Activated CD8-positive, alpha-beta memory T cell treated with anti-CD3 and anti-CD28 coated beads for 36 hours (primary cell): Measurements from ENCODE around the gene TMEM107. TPM values are rescaled to one million over a fixed set of nuclear protein-coding genes. Genes with fewer than 3 reads are reported as not detected.
"Not testable (repeated sequence)": the region's sequence is repeated elsewhere in the genome, so short reads cannot be mapped to it uniquely, and the experiment has no call there.

Experiments
- CTCF ChIA-PET: fragments of 350-600 bp; sonication (Branson Sonifier 250); formaldehyde crosslinking; loops from one replicate; lab custom pipeline; 2021; ENCODE audit warnings: antibody characterized with exemption; lab: Charles Lee
- POLR2A ChIA-PET: fragments of 350-600 bp; sonication (Branson Sonifier 250); formaldehyde crosslinking; loops from one replicate; lab custom pipeline; 2021; ENCODE audit warnings: antibody characterized with exemption; lab: Charles Lee
- total RNA-seq, 2 experiments: library from RNA; stranded (reverse); gene quantifications; one replicate each; pipeline ENCODE4 v1.2.3, GENCODE V29; 2021

The TMEM107 gene
- 10 to 100 TPM; 20.2 to 21.0 TPM for total RNA-seq

DNA sequence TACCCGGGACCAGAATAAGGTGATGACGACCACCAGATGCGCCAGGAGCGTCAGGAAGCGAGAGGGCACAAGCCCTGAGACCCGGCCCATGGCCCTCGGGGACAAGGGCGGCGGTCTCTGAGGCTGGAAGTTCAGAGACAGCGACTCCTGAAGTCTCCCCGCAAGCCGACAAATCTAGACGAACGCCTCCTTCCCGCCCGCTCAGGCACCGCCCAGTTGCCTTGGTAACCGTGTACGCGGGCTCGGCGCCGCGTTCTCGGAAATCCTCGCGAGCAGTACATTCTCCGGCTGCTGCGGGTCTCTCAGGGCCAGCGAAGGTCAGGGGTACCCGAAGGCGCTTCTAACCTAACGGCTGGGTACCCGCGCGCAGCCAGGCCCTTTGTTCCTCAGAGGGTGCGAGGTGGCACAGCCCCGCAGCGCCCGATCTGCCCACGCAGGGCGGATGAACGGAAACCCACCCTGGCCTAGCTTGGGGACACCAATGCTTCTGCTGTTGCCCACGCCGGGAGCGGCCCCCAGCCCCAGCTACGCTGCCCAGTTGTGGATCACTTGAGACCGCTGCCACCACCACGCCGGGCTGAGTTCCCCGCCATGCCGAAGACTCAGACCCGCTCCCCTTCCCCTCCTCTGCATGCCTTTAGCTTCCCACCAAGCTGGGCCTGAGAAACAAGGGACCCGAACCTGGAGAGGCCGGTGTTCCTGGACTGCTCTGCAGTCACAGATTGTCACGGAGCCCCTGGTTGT is at the start of gene TMEM107:
Gene TMEM107, minus strand, starts transcription at position 184 of the 744 bp plus-strand sequence. Its CDS starts 94 bp downstream, at position 90.
- POLR2A ChIA-PET: interaction anchor here (0.6 to 1.4 kb wide), 4 partner anchors 9 to 57 kb away, joined by 3 to 10 read pairs (median 4); no protein-coding TSS in a partner anchor
- CTCF ChIA-PET: interaction anchor here (0.7 to 1.0 kb wide), 2 partner anchors 18 to 58 kb away, joined by 3 read pairs; partner anchors contain the start of gene ALOXE3

DNA sequence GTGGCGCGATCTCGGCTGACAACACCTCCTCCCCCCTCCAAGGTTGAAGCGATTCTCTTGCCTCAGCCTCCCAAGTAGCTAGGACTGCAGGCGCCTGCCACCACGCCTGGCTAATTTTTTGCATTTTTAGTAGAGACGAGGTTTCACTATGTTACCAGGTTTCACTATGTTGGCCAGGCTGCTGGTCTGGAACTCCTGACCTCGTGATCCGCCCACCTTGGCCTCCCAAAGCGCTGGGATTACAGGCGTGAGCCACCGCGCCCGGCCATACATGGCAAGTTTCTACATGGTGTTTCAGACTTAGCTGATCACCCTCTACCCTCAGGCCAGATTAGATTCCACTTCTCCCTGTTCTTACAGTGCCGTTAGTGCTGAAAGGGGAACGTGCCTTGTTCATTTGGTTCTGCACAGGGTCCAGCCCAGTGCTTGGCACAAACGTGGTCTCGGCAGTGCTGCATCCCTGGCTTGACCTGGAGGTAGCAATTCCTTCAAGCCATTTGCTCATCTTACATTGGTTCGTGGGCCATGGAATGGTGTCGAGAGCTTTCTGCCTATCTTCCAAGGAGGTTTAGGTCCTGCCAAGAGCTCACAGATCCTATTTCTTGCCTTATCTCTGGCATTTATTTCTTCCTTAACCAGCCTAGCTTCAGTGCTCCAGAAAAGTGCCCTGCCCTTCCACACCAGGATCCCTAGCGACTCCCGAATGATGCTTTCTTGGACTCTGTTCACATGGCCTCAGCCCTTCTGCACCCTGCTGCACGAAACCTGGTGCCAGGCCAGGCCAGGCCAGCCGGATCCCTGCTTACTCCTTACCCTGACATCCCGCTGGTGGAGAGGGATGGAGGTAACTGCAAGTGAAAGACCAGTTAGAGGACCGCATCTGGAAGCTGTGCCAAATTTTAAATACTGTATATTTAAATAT is 49.0 kb upstream of the TMEM107 start:
- ChIA-PET POLR2A (interaction anchor here (0.6 to 7.5 kb wide), 5 partner anchors 10 to 615 kb away, joined by 3 to 101 read pairs (median 5); partner anchors contain the start of genes CTC1, PFAS, SLC25A35 and TP53), CTCF (interaction anchor here (1.0 to 5.8 kb wide), 5 partner anchors 22 to 146 kb away, joined by 3 to 36 read pairs (median 10); partner anchors contain the start of genes ALOXE3 and CTC1)

GRCh38 chr17:8223356-8224126 is 47.4 kb upstream of the TMEM107 start:
- CTCF ChIA-PET: interaction anchor here (0.7 to 5.8 kb wide), 14 partner anchors 20 to 441 kb away, joined by 3 to 60 read pairs (median 4); partner anchors contain the start of genes ALOXE3, BORCS6, CTC1 and PFAS

GRCh38 chr17:8222630-8223355 is 46.6 kb upstream of the TMEM107 start:
- POLR2A ChIA-PET: interaction anchor here (0.6 to 7.5 kb wide), 8 partner anchors 12 to 85 kb away, joined by 3 to 101 read pairs (median 6); partner anchors contain the start of genes AURKB, CTC1, PFAS and SLC25A35
- CTCF ChIA-PET: interaction anchor here (1.0 to 5.8 kb wide), 11 partner anchors 13 to 103 kb away, joined by 3 to 60 read pairs (median 6); partner anchors contain the start of genes ALOXE3, AURKB, BORCS6 and CTC1

More at GRCh38 chr17:8223356-8224126, 47.4 kb upstream of the TMEM107 start:
- POLR2A ChIA-PET: interaction anchor here (0.9 to 7.5 kb wide), 7 partner anchors 11 to 85 kb away, joined by 3 to 101 read pairs (median 5); partner anchors contain the start of genes CTC1, PFAS and SLC25A35

DNA sequence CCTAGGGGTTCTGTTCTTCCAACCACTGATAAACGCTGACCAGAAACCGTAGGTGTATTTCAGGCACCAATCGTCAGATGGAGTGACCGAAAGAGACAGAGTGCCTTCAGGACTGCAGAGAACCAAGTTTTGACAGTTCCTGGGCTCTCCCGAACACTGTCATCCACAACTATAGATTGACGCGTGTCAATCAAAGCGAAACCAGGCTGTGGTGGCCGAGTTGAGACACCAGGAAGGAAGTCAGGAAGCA is 46.1 kb upstream of the TMEM107 start:
- POLR2A ChIA-PET: interaction anchor here (0.6 to 7.5 kb wide), 10 partner anchors 11 to 743 kb away, joined by 3 to 101 read pairs (median 9); partner anchors contain the start of genes AURKB, BORCS6, CTC1 and PFAS
- CTCF ChIA-PET: interaction anchor here (1.0 to 5.8 kb wide), 11 partner anchors 12 to 103 kb away, joined by 3 to 60 read pairs (median 6); partner anchors contain the start of genes ALOXE3, AURKB, BORCS6 and CTC1

DNA sequence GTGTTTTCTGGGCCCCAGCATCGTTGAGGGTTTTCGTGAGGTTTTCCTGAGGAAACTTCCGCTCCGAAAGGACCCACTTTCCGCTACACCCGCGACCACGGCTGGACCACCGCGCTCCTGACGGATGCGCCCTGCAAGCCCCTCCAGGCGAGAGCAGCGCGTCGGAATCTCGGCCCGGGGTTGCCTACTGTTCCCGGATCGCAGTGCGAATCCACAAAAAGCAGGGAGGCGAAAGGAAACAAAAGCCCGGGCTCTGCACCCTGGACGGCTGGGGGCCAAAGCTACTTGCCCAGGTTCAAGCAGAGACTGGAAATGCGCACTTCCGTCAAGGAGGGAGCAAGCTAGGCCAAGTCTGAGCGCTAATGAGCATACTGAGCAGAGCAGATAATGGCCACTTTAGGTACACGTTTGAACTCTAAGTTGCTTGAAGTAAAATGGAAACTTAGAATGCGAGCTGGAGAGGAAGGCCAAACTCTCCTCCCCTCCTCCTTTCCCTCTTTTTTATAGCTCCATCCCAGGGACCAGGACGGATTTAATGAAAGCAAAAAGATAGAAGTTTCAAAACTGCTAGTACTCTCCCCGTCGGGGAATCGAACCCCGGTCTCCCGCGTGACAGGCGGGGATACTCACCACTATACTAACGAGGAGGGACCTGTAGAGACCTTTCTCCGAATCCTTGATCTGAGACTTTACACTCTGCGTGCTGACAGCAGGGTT is 45.6 kb upstream of the TMEM107 start:
- POLR2A ChIA-PET: interaction anchor here (0.5 to 7.5 kb wide), 10 partner anchors 11 to 744 kb away, joined by 3 to 101 read pairs (median 8); partner anchors contain the start of genes AURKB, BORCS6, CTC1 and PFAS
- CTCF ChIA-PET: interaction anchor here (1.0 to 5.8 kb wide), 13 partner anchors 12 to 102 kb away, joined by 3 to 60 read pairs (median 6); partner anchors contain the start of genes ALOXE3, AURKB, BORCS6 and CTC1

GRCh38 chr17:8220783-8221662 is 44.8 kb upstream of the TMEM107 start:
- POLR2A ChIA-PET: interaction anchor here (0.5 to 7.5 kb wide), 11 partner anchors 10 to 122 kb away, joined by 3 to 101 read pairs (median 3); partner anchors contain the start of genes AURKB, BORCS6, CTC1 and PFAS
- CTCF ChIA-PET: interaction anchor here (1.0 to 5.8 kb wide), 12 partner anchors 11 to 101 kb away, joined by 3 to 60 read pairs (median 6); partner anchors contain the start of genes ALOXE3, AURKB, BORCS6 and CTC1

DNA sequence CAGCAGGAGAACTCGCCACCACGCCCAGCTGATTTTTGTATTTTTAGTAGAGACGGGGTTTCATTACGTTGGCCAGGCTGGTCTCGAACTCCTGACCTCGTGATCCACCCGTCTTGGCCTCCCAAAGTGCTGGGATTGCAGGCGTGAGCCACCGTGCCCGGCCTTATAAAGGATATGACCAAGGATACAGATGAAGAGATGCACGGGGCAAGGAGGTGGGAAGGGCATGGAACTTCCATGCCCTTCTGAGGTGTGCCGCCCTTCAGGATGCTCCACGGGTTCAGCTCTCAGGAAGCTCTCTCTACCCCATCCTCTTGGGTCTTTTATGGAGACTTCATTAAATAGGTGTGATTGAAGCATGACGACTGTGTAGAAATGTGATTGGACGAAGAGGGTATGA is 37.8 kb upstream of the TMEM107 start:
- CTCF ChIA-PET: interaction anchor here (0.7 kb wide), 1 partner anchor 58 kb away, joined by 4 read pairs; no protein-coding TSS in a partner anchor
- POLR2A ChIA-PET: not testable (repeated sequence)

- POLR2A ChIA-PET: no interaction called here
- CTCF ChIA-PET: no interaction called here
Observed at GRCh38 chr17:8212312-8213180, 36.4 kb upstream of the TMEM107 start.

GRCh38 chr17:8210761-8211458 is 34.7 kb upstream of the TMEM107 start:
- CTCF ChIA-PET: interaction anchor here (0.6 to 1.4 kb wide), 5 partner anchors 11 to 850 kb away, joined by 3 to 6 read pairs (median 3); no protein-coding TSS in a partner anchor
- POLR2A ChIA-PET: interaction anchor here (0.9 to 2.4 kb wide), 7 partner anchors 10 to 84 kb away, joined by 3 to 15 read pairs (median 4); partner anchors contain the start of genes CTC1 and SLC25A35

GRCh38 chr17:8209907-8210760 is 34.0 kb upstream of the TMEM107 start, which contains the start of gene AURKB:
AURKB (minus strand) TSS chr17:8210575; CDS start chr17:8210224, 351 bp downstream.
- CTCF ChIA-PET: interaction anchor here (0.6 to 1.6 kb wide), 7 partner anchors 12 to 116 kb away, joined by 3 to 6 read pairs (median 3); partner anchors contain the start of gene BORCS6
- POLR2A ChIA-PET: interaction anchor here (0.9 to 2.4 kb wide), 7 partner anchors 9 to 85 kb away, joined by 3 to 15 read pairs (median 4); partner anchors contain the start of genes CTC1 and SLC25A35

GRCh38 chr17:8206536-8206935 is 30.4 kb upstream of the TMEM107 start:
- CTCF ChIA-PET: interaction anchor here (0.6 to 2.2 kb wide), 4 partner anchors 12 to 155 kb away, joined by 3 to 5 read pairs (median 5); no protein-coding TSS in a partner anchor

More at GRCh38 chr17:8206536-8206935, 30.4 kb upstream of the TMEM107 start:
- POLR2A ChIA-PET: interaction anchor here (0.6 kb wide), 1 partner anchor 11 kb away, joined by 11 read pairs; no protein-coding TSS in a partner anchor
